ENCODE measurements around the gene NEDD1.
A peak's percentile ranks its signal among the peaks of the same experiment; 100 is the strongest.

NEDD1 gene

GRCh38 chr12:96912261-96912660 is 5.2 kb downstream of the NEDD1 start:
- no peak for TF ChIP-seq CTCF (IDR thresholded peaks at IDR 0.05; ENCODE audit: low read depth, low read length)
- DNase-seq (ENCODE audit: low read depth in 2 of 2), result no peak
- H3K4me3 ChIP-seq (replicated peaks in 1 of 2; ENCODE audit: low read depth in 2 of 2, low read length in 2 of 2), result no peak overlapping the region

- no peak for TF ChIP-seq CTCF (IDR thresholded peaks at IDR 0.05; ENCODE audit: low read depth, low read length)
- no peak for DNase-seq (ENCODE audit: low read depth in 2 of 2)
- H3K4me3 ChIP-seq (replicated peaks in 1 of 2; ENCODE audit: low read depth in 2 of 2, low read length in 2 of 2), result no peak overlapping the region
These were observed 5.9 kb downstream of the NEDD1 start for GRCh38 chr12:96912943-96913342.

- no peak overlapping the region for H3K4me3 ChIP-seq (replicated peaks in 1 of 2; ENCODE audit: low read depth in 2 of 2, low read length in 2 of 2)
- DNase-seq (ENCODE audit: low read depth in 2 of 2), result no peak
- no peak for TF ChIP-seq CTCF (IDR thresholded peaks at IDR 0.05; ENCODE audit: low read depth, low read length)
These were observed 12.6 kb downstream of the NEDD1 start for GRCh38 chr12:96919510-96920210.

DNA sequence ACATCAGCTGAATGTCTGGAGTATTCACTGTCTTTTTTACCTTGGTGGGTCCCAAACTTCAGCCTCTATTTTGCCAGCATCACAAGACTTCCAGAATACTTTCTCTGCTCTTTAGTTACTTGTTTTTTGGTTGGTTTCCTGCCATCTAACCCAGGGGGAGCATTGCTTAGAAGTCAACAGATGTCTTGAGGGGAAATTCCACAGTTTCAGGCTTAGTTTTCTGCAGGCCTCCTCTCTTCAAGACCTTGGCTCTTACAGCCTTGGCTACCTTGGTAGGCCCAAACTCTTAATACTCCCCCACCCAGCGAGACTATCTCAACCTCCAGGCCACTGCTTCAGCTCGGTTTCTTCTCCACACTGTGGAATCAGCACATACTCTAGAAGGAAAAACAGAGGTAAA is 41.7 kb downstream of the NEDD1 start:
- no peak overlapping the region for H3K4me3 ChIP-seq (replicated peaks in 1 of 2; ENCODE audit: low read depth in 2 of 2, low read length in 2 of 2)
- TF ChIP-seq CTCF (IDR thresholded peaks at IDR 0.05; ENCODE audit: low read depth, low read length), result no peak
- no peak for DNase-seq (ENCODE audit: low read depth in 2 of 2)

- no peak overlapping the region for H3K4me3 ChIP-seq (replicated peaks in 1 of 2; ENCODE audit: low read depth in 2 of 2, low read length in 2 of 2)
- DNase-seq (ENCODE audit: low read depth in 2 of 2), result no peak
- no peak for TF ChIP-seq CTCF (IDR thresholded peaks at IDR 0.05; ENCODE audit: low read depth, low read length)
These were observed 72.5 kb downstream of the NEDD1 start for GRCh38 chr12:96979532-96979931.

DNA sequence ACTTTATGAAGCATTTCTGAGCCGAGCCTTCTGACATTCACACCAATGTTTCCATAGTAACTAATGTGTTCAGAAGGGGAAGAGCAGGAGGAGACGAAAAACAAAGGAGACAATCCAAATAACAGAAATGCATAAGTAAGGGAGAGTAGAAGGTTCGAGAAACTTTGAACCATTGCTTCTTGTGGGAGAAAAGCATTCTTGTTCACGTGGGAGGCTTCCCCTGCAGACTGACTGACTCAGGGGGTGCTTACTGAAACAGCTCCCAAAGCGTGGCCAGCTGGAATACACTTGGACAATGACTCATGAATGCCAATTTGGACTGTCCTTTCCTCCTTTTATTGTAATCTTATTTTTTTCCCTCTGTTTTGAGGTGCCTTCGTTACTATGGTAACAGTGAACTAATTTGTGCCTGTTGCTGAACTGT is 73.9 kb downstream of the NEDD1 start:
- no peak overlapping the region for H3K4me3 ChIP-seq (replicated peaks in 1 of 2; ENCODE audit: low read depth in 2 of 2, low read length in 2 of 2)
- no peak for TF ChIP-seq CTCF (IDR thresholded peaks at IDR 0.05; ENCODE audit: low read depth, low read length)
- peak; percentile 90 to 94 for DNase-seq (ENCODE audit: low read depth in 2 of 2)

GRCh38 chr12:96981911-96982310 is 74.9 kb downstream of the NEDD1 start:
- no peak overlapping the region for H3K4me3 ChIP-seq (replicated peaks in 1 of 2; ENCODE audit: low read depth in 2 of 2, low read length in 2 of 2)
- no peak for TF ChIP-seq CTCF (IDR thresholded peaks at IDR 0.05; ENCODE audit: low read depth, low read length)

More at GRCh38 chr12:96981911-96982310, 74.9 kb downstream of the NEDD1 start:
- DNase-seq (ENCODE audit: low read depth in 2 of 2), result no peak
